Testis (tissue), 3 donors: ENCODE results near the gene MAP4. TPM values are rescaled to one million over a fixed set of nuclear protein-coding genes. Genes with fewer than 3 reads are reported as not detected.
"Not testable (repeated sequence)": the region's sequence is repeated elsewhere in the genome, so short reads cannot be mapped to it uniquely, and the experiment has no call there.

Experiments used
- DNase-seq: peaks from one replicate; pipeline ENCODE4 v3.0.0-alpha.2; 2019
- H3K27ac ChIP-seq, 2 donors: fragments of 200-600 bp; sonication (generic); one replicate each; pipeline ENCODE4 v1.5.1; 2019
- H3K27me3 ChIP-seq: fragments of 200-600 bp; sonication (generic); one replicate; pipeline ENCODE4 v1.5.1; 2019
- H3K36me3 ChIP-seq: fragments of 200-600 bp; sonication (generic); one replicate; pipeline ENCODE4 v1.5.1; 2017; ENCODE audit warnings: low read depth; ENCODE audit errors: missing control alignments
- H3K4me1 ChIP-seq: fragments of 200-600 bp; sonication (generic); one replicate; pipeline ENCODE4 v1.5.1; 2019
- H3K4me3 ChIP-seq, 2 donors: fragments of 200-600 bp; sonication (generic); one replicate each; pipeline ENCODE4 v1.5.1; 2017 to 2019
- H3K9me3 ChIP-seq: fragments of 200-600 bp; sonication (generic); one replicate; pipeline ENCODE4 v1.5.1; 2017
- CTCF ChIP-seq, 3 experiments: fragments of 450-650 bp in 2 of 3; fragments of 200-600 bp in 1 of 3; sonication (generic) in 1 of 3; IDR thresholded peaks; one replicate each; pipeline ENCODE4 v1.5.1; 2016 to 2019; ENCODE audit warnings: antibody characterized with exemption in 3 of 3, mild to moderate bottlenecking in 2 of 3, moderate library complexity in 1 of 3
- POLR2A ChIP-seq: fragments of 450-650 bp; IDR thresholded peaks from one replicate; pipeline ENCODE4 v1.6.1; 2017; ENCODE audit warnings: antibody characterized with exemption, mild to moderate bottlenecking, moderate library complexity
- whole genome bisulfite sequencing, 2 donors: methylation state at CpG; one replicate each; pipeline ENCODE4 v1.1.5; 2018; 5-methylcytosine and 5-hydroxymethylcytosine counted together
- intact Hi-C: fragments of 100-400 bp; cut with DNase I; formaldehyde crosslinking; loops from one replicate; pipeline ENCODE4 v1.15.1; 2023; ENCODE audit warnings: low total_unique reads
- polyA plus RNA-seq: library from polyadenylated mRNA; stranded (reverse); fragments of 350-450 nt; fragmentation: Illumina TruSeq; extraction: RNeasy Lipid Tissue Mini Kit (QIAGEN cat#74804); gene quantifications from one replicate; pipeline ENCODE4 v1.2.3, GENCODE V29; 2014; ENCODE audit warnings: low read depth, low replicate concordance; ENCODE audit not compliant: insufficient read depth
- total RNA-seq, 2 donors: library from RNA; depleted of rRNA; stranded (reverse); fragments of >200 nt; gene quantifications; one replicate each; pipeline ENCODE4 v1.2.3, GENCODE V29; 2016

Gene MAP4
- total and polyA plus RNA-seq, 3 donors from 2014 or later = 195 to 241 (median 226) TPM

DNA sequence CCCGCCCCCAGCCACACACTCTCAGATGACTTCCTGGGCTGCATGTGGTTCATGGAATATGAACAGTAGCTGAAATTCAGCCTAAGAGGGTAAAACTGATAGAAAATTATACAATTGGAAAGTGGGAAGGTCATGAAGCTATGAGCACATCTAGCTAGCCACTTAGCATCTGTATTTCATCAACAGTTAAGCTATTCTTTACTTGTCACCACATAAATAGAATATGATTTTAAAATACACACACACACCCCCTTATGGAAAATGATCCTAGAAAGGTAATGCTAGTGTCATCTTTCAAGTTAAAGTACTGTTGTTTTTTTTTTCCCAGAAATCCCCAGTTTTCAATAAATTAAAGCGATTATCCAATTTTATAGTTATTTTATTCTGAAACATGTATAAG lies 3.6 kb downstream of the MAP4 start:
- intact Hi-C loops = no loop called here

GRCh38 chr3:48008066-48008465 lies 8.2 kb downstream of the MAP4 start:
- H3K9me3 ChIP-seq, H3K4me1 ChIP-seq, H3K36me3 ChIP-seq, H3K27ac ChIP-seq, H3K4me3 ChIP-seq, intact Hi-C loops, H3K27me3 ChIP-seq, DNase-seq: not testable (repeated sequence)
- WGBS, 2 donors = 87 to 92% methylated on average over 3 to 6 of the region's 6 CpGs

More for the DNA sequence above, 3.6 kb downstream of the MAP4 start:
- Histone ChIP-seq H3K4me3 (no peak overlapping the region), H3K9me3 (no peaks in the 10 kb centered on the region), H3K4me1 (peaks cover 34% of the 10 kb centered on the region), H3K27me3 (no peaks in the 10 kb centered on the region), H3K27ac (no peak overlapping the region), H3K36me3 (no peaks in the 10 kb centered on the region)
- 93 to 97% methylated on average over 2 of the region's 2 CpGs for WGBS, 2 donors
- no peak for DNase-seq
- no peak for TF ChIP-seq POLR2A

DNA sequence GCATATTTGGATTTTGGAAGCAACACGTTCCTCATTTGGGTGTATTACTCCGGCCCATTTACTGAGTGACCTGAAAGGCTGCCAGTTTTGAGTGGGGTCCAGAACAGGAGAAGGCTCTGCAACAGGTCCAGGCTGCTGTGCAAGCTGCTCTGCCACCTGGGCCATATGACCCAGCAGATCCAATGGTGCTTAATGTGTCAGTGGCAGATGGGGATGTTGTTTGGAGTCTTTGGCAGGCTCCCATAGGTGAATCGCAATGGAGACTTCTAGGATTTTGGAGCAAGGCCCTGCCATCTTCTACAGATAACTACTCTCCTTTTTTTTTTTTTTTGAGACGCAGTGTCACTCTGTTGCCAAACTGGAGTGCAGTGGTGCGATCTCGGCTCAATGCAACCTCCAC lies 8.9 kb downstream of the MAP4 start:
- H3K4me3 ChIP-seq, H3K4me1 ChIP-seq, H3K27ac ChIP-seq, H3K9me3 ChIP-seq, H3K36me3 ChIP-seq, DNase-seq, H3K27me3 ChIP-seq, intact Hi-C loops: not testable (repeated sequence)
- WGBS, 2 donors = 94 to 97% methylated on average over 6 of the region's 6 CpGs

DNA sequence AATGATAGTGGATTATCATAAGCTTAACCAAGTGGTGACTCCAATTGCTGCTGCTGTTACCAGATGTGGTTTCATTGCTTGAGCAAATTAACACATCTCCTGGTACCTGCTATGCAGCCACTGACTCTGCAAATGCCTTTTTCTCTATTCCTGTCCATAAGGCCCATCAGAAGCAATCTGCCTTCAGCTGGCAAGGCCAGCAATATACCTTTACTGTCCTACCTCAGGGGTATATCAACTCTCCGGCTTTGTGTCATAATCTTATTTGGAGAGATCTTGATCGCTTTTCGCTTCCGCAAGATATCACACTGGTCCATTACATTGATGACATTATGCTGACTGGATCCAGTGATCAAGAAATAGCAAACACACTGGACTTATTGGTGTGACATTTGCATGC lies 9.4 kb downstream of the MAP4 start:
- DNase-seq, H3K27ac ChIP-seq, H3K4me3 ChIP-seq, H3K9me3 ChIP-seq, H3K4me1 ChIP-seq, intact Hi-C loops, H3K36me3 ChIP-seq, H3K27me3 ChIP-seq: not testable (repeated sequence)
- WGBS, 2 donors = 99 to 100% methylated on average over 4 of the region's 4 CpGs

DNA sequence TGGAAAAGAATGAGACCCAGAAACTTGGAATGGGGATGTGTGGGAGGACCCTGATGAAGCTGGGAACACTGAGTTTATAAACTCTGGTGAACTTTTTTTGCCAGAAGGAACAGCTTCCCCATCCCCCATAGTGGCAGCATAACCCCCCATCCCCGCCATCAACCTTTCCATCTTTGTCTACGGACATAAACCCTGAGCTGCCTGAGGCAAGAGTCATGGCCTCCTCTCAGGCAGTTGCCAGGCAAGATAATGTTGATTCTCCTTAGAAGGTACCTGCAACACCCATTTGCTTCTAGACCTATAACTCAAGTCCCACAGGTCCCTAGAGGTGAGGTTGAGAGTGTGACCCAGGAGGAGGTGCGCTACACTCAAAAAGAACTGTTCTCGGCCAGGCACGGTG lies 11.5 kb downstream of the MAP4 start:
- WGBS, 2 donors = 93 to 96% methylated on average over 5 of the region's 5 CpGs
- DNase-seq = no peak
- Histone ChIP-seq H3K9me3 (no peaks in the 10 kb centered on the region), H3K36me3 (no peaks in the 10 kb centered on the region), H3K4me3 (no peak overlapping the region), H3K27ac (no peak overlapping the region), H3K4me1 (peaks cover 7% of the 10 kb centered on the region), H3K27me3 (no peaks in the 10 kb centered on the region)
- no peak for TF ChIP-seq POLR2A
- TF ChIP-seq CTCF (IDR thresholded peaks at IDR 0.05) = no peak
- intact Hi-C loops = no loop called here

DNA sequence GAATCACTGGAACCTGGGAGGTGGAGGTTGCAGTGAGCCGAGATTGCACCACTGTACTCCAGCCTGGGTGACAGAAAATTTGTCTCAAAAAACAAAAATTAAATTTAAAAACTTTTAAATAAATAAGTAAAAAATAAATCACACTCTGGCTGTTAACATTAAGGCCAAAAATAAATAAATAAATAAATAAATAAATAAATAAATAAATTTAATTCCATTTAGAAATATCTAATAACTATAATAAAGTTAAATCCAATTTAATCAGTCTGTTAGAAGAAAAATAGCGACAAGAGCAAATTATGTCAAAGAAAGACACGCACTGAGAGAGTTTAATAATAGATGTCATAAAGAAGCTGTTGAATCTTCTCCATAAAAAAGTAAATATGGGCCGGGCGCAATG lies 13.4 kb downstream of the MAP4 start:
- no peak for DNase-seq
- H3K9me3 ChIP-seq = no peaks in the 10 kb centered on the region
- peaks cover 17% of the 10 kb centered on the region for H3K4me1 ChIP-seq
- no peak overlapping the region for H3K4me3 ChIP-seq
- no peaks in the 10 kb centered on the region for H3K27me3 ChIP-seq
- no peak for TF ChIP-seq CTCF (IDR thresholded peaks at IDR 0.05)
- TF ChIP-seq POLR2A = no peak
- 94 to 98% methylated on average over 5 of the region's 5 CpGs for WGBS, 2 donors
- no peak overlapping the region for H3K27ac ChIP-seq
- intact Hi-C loops = no loop called here
- no peaks in the 10 kb centered on the region for H3K36me3 ChIP-seq

- TF ChIP-seq CTCF (IDR thresholded peaks at IDR 0.05) (no peak), POLR2A (no peak)
- intact Hi-C loops = no loop called here
- 92 to 94% methylated on average over 4 of the region's 4 CpGs for WGBS, 2 donors
These were observed 14.2 kb downstream of the MAP4 start for GRCh38 chr3:48001991-48002390.

More at GRCh38 chr3:48001991-48002390, 14.2 kb downstream of the MAP4 start:
- Histone ChIP-seq H3K9me3 (no peaks in the 10 kb centered on the region), H3K36me3 (no peaks in the 10 kb centered on the region), H3K27me3 (no peaks in the 10 kb centered on the region), H3K4me3 (no peak overlapping the region), H3K27ac (no peak overlapping the region), H3K4me1 (peaks cover 17% of the 10 kb centered on the region)
- no peak for DNase-seq
